Muscle layer of colon (tissue), 2 donors: ENCODE data around the gene OTX2.
A peak's percentile ranks its signal among the peaks of the same experiment; 100 is the strongest.

Experiments
- H3K27ac ChIP-seq: one replicate; pipeline ENCODE4 v1.7.0; 2013; ENCODE audit warnings: low read depth, mild to moderate bottlenecking, low read length, moderate library complexity
- H3K27me3 ChIP-seq, 2 donors: one replicate each; pipeline ENCODE4 v1.7.0; 2013; ENCODE audit warnings: low read length in 2 of 2, mild to moderate bottlenecking in 2 of 2; ENCODE audit not compliant: insufficient read depth in 2 of 2, control insufficient read depth in 1 of 2
- H3K36me3 ChIP-seq: one replicate; pipeline ENCODE4 v1.7.0; 2013; ENCODE audit warnings: mild to moderate bottlenecking, low read length; ENCODE audit not compliant: insufficient read depth
- H3K4me1 ChIP-seq: one replicate; pipeline ENCODE4 v1.7.0; 2013; ENCODE audit warnings: mild to moderate bottlenecking, low read length; ENCODE audit not compliant: insufficient read depth
- H3K4me3 ChIP-seq, 2 donors: one replicate each; pipeline ENCODE4 v1.7.0; 2013; ENCODE audit warnings: low read length in 2 of 2, low read depth in 1 of 2, mild to moderate bottlenecking in 1 of 2, moderate library complexity in 1 of 2
- H3K9ac ChIP-seq: one replicate; pipeline ENCODE4 v1.7.0; 2013; ENCODE audit warnings: low read length
- H3K9me3 ChIP-seq: one replicate; pipeline ENCODE4 v1.7.0; 2013; ENCODE audit warnings: mild to moderate bottlenecking, low read length
- donor health status: abdominal sarcoma.
- donor health status: Adenocarcinoma of cecum.

The OTX2 gene

DNA sequence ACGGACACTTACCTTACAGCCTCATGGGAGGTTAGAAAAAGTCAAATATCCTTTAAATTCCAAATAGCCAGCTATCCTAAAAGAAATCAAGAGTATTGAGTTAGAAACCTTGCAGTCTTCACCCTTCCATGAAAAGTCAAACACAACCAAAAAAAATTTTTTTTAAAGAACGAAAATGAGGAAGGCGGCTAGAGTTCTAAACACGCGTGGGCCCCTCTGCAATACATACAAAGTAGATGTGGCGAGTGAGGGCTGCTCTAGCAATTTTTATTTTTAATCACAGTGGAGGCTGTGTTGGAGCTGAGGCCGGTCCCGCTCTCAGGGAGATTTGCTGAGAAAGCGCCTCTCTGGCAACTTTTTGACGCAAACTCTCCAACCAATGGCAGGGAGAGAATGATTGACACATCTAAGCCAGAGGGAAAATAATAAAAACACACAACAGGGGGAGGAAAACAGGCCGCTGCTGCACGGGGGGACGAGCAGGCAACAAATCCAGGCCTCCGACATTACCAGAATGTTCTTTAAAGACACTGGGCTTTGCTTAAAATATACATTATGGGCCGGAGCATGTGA is at the start of gene OTX2:
Gene OTX2, minus strand, starts transcription at position 333 of the 573 bp plus-strand sequence. CDS start 5,023 bp downstream, outside the sequence.
- Histone ChIP-seq H3K36me3 (no peaks in the 10 kb centered on the region), H3K27ac (no peak within 1 kb of the TSS), H3K9me3 (no peaks in the 10 kb centered on the region), H3K4me3 (peak within 1 kb of the TSS in 1 of 2 donors; percentile 0), H3K9ac (no peak within 1 kb of the TSS), H3K4me1 (peaks cover 10% of the 10 kb centered on the region), H3K27me3 (peaks cover 92 to 95% of the 10 kb centered on the region in 2 donors)

DNA sequence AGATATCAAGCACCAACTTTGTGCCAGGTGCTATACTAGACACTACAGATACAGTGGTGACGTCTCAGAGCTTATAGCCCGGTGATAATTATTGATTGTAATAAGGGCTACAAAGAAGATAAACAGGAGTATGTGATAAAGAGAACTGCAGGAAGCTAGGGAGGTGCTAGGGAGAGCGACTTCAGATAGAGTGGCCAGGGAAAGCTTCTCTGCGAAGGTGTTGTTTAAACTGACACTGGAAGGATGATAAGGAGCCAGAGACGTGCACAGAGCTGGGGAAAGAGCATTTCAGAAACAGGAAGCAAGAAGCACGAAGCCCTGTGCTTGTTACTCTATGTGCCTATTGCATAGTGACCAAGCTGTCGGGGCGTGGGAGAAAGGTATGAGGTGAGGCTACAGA is 48.1 kb upstream of the OTX2 start:
- no peaks in the 10 kb centered on the region for H3K27me3 ChIP-seq
- H3K27ac ChIP-seq = no peak overlapping the region
- no peaks in the 10 kb centered on the region for H3K9me3 ChIP-seq
- H3K4me3 ChIP-seq = no peak overlapping the region
- H3K36me3 ChIP-seq = no peaks in the 10 kb centered on the region
- no peaks in the 10 kb centered on the region for H3K4me1 ChIP-seq
- no peak overlapping the region for H3K9ac ChIP-seq

DNA sequence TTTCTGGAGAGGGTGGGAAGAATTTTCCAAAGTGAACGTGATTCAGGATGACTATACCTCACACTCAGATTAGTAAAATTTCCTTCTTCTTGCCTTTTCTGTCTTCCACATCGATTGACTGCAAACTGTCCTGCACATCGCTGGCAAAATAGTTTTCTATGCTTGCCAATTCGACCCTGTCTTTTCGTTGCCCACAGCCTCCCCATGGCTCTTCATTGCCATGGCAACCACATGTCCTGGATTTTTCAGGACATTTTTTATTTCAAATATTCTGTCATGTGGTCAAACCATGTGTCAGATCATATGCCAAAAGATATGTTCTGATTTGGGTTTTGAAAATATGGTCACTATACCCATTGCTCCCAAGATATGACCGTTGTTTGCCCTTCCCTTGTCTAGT is 46.9 kb upstream of the OTX2 start:
- H3K9me3 ChIP-seq = no peaks in the 10 kb centered on the region
- H3K27ac ChIP-seq = no peak overlapping the region
- H3K9ac ChIP-seq = no peak overlapping the region
- H3K27me3 ChIP-seq = no peaks in the 10 kb centered on the region
- no peaks in the 10 kb centered on the region for H3K4me1 ChIP-seq
- H3K4me3 ChIP-seq = no peak overlapping the region
- H3K36me3 ChIP-seq = no peaks in the 10 kb centered on the region

DNA sequence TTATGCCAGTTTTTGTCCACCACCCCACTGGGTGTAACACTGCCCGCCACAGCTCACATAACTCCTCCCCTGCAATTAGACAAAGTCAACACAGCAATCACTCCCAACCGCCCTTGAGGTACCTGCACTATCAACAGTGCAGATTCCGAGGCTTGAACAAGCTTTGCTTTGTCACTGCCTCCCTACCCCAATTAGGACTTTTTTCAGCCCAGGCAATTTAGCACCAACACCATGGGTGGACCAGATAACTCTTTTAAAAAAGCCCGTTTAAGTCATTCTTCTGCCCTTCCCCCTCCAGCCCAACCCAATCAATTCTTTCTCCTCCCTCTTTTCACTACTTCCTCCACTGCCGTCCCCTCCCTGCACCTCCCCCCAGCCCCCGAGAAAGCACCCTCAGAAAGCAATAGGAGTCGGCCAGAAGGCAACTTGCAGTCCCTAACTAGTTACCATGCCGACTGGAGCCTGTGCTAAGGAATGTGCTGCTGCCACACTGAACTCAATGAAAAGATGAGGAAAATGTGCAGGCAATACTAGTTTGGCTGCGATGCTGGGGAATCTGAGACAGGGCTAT is 45.7 kb upstream of the OTX2 start:
- H3K4me3 ChIP-seq = no peak overlapping the region
- H3K9ac ChIP-seq = no peak overlapping the region
- no peaks in the 10 kb centered on the region for H3K9me3 ChIP-seq
- no peaks in the 10 kb centered on the region for H3K4me1 ChIP-seq
- no peaks in the 10 kb centered on the region for H3K36me3 ChIP-seq
- H3K27ac ChIP-seq = no peak overlapping the region
- no peaks in the 10 kb centered on the region for H3K27me3 ChIP-seq

DNA sequence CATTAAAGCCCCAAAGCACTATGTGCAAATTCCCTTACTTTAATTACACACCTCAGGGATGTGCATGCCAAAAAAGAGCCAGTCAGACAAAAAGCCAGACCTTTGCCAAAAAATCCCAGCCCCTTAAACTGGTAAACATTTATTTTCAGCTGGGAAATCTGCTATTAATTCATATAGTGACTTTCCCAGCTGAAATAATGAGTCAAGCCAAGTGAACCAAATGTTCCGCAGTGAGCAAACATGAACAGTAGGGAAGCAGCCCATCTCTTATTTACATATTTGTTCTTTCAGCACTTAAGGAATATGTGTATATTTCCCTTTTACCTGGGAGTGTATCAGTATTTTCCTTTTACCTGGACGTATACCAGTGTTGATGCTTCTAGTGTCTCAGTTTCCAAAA is 44.0 kb upstream of the OTX2 start:
- Histone ChIP-seq H3K36me3 (no peaks in the 10 kb centered on the region), H3K9me3 (no peaks in the 10 kb centered on the region), H3K9ac (no peak overlapping the region), H3K27ac (no peak overlapping the region), H3K27me3 (no peaks in the 10 kb centered on the region), H3K4me1 (no peaks in the 10 kb centered on the region), H3K4me3 (no peak overlapping the region)

DNA sequence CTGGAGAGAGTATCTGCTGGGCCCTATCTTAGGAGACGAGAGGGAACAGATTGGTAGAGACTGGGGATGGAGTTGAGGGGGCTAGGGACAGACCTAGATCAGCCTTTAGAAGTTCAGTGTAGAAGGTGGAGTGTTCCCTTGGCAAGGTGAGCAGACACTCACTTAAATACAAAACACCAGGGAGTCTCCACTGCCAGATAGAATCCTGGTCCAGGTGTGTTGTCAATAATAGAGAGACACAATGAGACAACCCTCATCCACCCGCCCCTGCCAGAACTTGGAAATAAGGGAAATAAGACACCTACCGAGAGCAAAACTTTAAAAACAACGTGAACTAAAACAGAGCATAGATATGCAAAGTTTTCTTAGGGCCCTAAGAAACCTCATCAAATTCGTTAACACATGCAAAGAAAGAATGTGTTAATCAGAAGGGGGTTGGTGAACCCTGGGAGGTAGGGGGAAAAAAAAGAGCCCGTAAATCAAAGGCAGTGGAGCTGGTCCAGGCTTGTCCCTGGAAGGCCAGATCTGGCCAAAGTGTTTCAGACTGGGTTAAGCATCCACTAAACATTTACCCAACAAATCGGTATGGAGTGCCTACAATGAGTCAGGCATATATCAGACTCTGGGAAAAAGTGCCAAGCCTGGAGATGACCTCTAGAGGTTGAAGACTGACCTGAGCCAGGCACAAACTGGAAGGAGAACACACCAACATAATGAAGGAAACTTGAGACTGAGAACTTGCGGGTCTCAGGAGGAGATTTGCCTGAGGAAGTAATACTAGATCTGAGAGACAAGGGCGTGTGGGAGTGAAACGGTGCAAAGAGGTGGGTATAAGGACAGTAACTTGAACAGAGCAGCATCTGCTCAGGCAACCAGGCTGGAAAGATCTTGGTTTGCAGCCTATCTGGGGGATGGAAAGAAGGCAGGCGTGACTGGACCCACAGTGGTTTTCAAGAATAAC is 37.0 kb upstream of the OTX2 start:
- Histone ChIP-seq H3K27ac (no peak overlapping the region), H3K9me3 (no peaks in the 10 kb centered on the region), H3K4me1 (no peaks in the 10 kb centered on the region), H3K27me3 (no peaks in the 10 kb centered on the region), H3K4me3 (no peak overlapping the region), H3K36me3 (no peaks in the 10 kb centered on the region), H3K9ac (no peak overlapping the region)

DNA sequence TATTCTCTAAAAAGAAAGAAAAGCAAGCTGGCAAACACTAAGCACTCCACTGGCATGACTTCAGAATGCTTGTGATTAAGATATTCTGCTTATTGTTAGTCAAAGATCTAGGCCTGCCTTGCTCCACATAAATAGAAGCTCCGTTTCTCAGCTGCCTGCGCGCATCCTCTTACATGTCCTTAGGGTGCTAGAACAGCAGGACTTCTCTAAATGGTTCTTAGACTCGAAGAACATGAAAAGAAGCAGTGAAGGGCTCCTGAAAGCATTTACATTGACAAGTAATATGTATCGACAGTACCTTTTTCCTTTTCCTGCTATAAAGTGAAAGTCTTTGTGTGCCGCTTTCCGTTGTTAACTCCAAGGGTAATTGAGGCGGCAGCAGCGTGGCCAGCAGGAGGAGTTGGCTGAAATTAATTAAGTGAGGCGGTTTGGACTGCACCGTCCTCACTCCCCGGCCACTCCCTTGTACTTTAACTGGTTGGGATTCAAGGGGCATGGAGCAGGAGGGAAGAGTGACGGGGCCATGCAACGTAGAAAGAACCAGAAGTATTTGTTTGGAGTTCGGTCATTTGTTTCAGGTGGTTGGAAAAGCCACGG is 34.2 kb upstream of the OTX2 start:
- Histone ChIP-seq H3K4me3 (no peak overlapping the region), H3K27ac (no peak overlapping the region), H3K9me3 (no peaks in the 10 kb centered on the region), H3K4me1 (no peaks in the 10 kb centered on the region), H3K36me3 (no peaks in the 10 kb centered on the region), H3K27me3 (no peaks in the 10 kb centered on the region), H3K9ac (no peak overlapping the region)

DNA sequence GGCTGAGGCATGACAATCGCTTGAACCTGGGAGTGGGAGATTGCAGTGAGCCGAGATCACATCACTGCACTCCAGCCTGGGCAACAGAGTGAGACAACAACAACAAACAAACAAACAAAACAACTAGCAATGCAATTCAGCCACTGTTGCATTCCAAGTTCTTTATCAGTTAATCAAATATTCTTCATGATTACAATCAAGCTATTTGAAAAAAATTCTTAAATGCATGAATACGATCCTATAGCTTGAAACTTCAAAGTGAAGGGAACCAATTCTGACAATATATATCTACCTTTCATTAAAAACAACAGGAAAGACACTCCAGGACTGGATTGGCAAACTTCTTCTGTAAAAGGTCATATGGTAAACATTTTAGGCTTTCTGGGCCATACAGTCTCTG is 31.3 kb upstream of the OTX2 start:
- no peaks in the 10 kb centered on the region for H3K9me3 ChIP-seq
- no peak overlapping the region for H3K4me3 ChIP-seq
- no peak overlapping the region for H3K9ac ChIP-seq
- H3K27ac ChIP-seq = no peak overlapping the region
- no peaks in the 10 kb centered on the region for H3K27me3 ChIP-seq
- no peaks in the 10 kb centered on the region for H3K36me3 ChIP-seq
- no peaks in the 10 kb centered on the region for H3K4me1 ChIP-seq

DNA sequence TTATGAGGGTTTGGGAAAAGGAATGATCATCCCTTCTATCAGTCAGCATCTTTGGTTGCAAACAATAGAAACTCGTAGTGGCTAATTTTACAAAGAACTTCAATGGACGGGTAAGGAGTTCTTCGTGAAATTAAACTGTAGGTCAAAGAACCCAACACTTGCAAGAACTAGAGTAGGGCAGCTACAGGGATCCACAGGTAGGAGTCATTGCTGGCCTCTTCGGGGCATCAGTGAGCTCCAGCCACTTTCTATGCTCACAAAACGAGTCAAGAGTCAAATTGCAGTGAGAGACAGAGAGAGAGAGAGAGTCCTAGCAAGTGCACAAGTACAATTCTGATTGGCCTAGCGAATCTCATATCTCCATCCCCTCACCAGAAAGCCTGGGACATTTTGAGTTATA is 29.9 kb upstream of the OTX2 start:
- Histone ChIP-seq H3K9me3 (no peaks in the 10 kb centered on the region), H3K36me3 (no peaks in the 10 kb centered on the region), H3K27ac (no peak overlapping the region), H3K9ac (no peak overlapping the region), H3K27me3 (no peaks in the 10 kb centered on the region), H3K4me1 (no peaks in the 10 kb centered on the region), H3K4me3 (no peak overlapping the region)

DNA sequence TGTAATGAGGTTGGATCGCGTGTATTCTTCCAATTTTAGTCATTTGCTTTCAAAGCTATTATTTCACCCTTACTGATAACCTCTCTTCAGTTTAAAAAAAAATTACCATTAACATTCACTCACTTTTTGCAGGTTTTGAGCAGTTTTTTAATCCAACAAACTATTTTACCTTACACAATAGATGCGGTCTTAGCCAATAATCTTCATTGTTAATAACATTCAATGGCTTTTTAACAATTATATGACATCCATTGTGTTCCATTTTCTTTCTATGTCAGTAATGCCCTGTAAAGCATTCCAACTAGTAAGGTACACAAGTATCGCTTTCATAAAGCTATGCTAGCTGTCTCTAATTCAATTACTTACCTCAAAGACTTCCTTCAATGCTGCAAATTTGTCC is 18.9 kb upstream of the OTX2 start:
- H3K36me3 ChIP-seq = no peaks in the 10 kb centered on the region
- no peaks in the 10 kb centered on the region for H3K27me3 ChIP-seq
- no peaks in the 10 kb centered on the region for H3K4me1 ChIP-seq
- no peak overlapping the region for H3K27ac ChIP-seq
- H3K9me3 ChIP-seq = no peaks in the 10 kb centered on the region
- H3K9ac ChIP-seq = no peak overlapping the region
- no peak overlapping the region for H3K4me3 ChIP-seq

DNA sequence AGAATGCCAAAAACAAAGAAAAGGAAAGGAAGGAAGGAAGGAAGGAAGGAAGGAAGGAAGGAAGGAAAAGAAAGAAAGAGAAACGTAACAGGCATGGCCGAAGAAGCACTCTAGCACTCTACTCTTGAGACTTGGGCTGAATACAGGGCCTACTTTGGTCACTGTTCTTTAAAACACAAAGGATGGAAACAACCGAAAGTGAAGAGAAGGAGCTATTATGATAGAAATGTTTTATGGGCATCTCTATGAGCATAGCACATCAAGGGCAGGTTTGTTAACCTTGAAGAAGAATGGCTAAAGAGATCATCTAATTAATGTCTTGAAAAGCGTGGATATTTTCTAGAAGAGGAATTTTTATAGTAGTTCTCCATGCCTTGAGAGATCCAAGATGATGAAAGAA is 15.9 kb upstream of the OTX2 start:
- H3K27me3 ChIP-seq = peaks cover 2% of the 10 kb centered on the region in 2 donors
- H3K27ac ChIP-seq = no peak overlapping the region
- H3K9ac ChIP-seq = no peak overlapping the region
- no peak overlapping the region for H3K4me3 ChIP-seq
- H3K36me3 ChIP-seq = no peaks in the 10 kb centered on the region
- no peaks in the 10 kb centered on the region for H3K9me3 ChIP-seq
- no peaks in the 10 kb centered on the region for H3K4me1 ChIP-seq
